Measurements from ENCODE around the gene SDK2.

The SDK2 gene

GRCh38 chr17:73521376-73521775, 122.9 kb downstream of the SDK2 start (continued):
- TF ChIP-seq, protein P1, sequence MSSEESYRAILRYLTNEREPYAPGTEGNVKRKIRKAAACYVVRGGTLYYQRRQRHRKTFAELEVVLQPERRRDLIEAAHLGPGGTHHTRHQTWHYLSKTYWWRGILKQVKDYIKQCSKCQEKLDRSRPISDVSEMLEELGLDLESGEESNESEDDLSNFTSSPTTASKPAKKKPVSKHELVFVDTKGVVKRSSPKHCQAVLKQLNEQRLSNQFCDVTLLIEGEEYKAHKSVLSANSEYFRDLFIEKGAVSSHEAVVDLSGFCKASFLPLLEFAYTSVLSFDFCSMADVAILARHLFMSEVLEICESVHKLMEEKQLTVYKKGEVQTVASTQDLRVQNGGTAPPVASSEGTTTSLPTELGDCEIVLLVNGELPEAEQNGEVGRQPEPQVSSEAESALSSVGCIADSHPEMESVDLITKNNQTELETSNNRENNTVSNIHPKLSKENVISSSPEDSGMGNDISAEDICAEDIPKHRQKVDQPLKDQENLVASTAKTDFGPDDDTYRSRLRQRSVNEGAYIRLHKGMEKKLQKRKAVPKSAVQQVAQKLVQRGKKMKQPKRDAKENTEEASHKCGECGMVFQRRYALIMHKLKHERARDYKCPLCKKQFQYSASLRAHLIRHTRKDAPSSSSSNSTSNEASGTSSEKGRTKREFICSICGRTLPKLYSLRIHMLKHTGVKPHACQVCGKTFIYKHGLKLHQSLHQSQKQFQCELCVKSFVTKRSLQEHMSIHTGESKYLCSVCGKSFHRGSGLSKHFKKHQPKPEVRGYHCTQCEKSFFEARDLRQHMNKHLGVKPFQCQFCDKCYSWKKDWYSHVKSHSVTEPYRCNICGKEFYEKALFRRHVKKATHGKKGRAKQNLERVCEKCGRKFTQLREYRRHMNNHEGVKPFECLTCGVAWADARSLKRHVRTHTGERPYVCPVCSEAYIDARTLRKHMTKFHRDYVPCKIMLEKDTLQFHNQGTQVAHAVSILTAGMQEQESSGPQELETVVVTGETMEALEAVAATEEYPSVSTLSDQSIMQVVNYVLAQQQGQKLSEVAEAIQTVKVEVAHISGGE (tag by site-specific recombination; conservative IDR thresholded peaks at IDR 0.05; ENCODE audit: low read depth) = no peak
- no peak for TF ChIP-seq ZNF530 (tag by site-specific recombination; IDR thresholded peaks at IDR 0.05; ENCODE audit: low read depth)
- no peak for TF ChIP-seq ZNF23 (tag by site-specific recombination; IDR thresholded peaks at IDR 0.05; ENCODE audit: borderline replicate concordance)
- no peak for TF ChIP-seq ZNF660 (tag by site-specific recombination; IDR thresholded peaks at IDR 0.05)
- TF ChIP-seq ZNF175 (tag by site-specific recombination; IDR thresholded peaks at IDR 0.05) = no peak

DNA sequence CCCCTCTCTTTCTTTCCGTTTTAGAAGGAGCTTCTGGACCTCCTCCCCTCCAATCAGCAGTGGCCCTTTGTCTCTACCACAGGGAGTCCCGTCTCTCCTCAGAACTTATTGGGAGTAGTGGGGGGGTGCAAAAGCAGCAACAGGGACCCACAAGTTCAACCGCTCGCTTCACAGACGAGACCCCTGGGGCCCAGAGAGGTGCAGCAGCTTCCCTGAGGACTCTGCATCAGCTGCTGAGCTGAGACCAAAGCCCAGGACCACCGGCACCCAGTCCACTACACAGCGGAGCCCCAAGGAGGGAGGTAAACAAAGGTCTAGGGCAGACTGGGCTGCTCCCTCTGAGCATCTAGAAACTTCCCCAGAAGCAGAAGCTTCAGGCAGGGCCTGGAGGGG, 123.9 kb downstream of the SDK2 start:
- H3K36me3 ChIP-seq (ENCODE audit: control insufficient read depth in 2 of 2, insufficient read depth in 1 of 2, low read length in 2 of 2) = no peaks in the 10 kb centered on the region
- CTCF ChIA-PET = no interaction called here
- TF ChIP-seq ZFP37 (tag by site-specific recombination; IDR thresholded peaks at IDR 0.05) (no peak), ZNF747 (tag by site-specific recombination; IDR thresholded peaks at IDR 0.05) (no peak), ZNF146 (tag by site-specific recombination; IDR thresholded peaks at IDR 0.05) (no peak), PRDM1 (tag by site-specific recombination; IDR thresholded peaks at IDR 0.05) (no peak)
- TF ChIP-seq, protein P2, sequence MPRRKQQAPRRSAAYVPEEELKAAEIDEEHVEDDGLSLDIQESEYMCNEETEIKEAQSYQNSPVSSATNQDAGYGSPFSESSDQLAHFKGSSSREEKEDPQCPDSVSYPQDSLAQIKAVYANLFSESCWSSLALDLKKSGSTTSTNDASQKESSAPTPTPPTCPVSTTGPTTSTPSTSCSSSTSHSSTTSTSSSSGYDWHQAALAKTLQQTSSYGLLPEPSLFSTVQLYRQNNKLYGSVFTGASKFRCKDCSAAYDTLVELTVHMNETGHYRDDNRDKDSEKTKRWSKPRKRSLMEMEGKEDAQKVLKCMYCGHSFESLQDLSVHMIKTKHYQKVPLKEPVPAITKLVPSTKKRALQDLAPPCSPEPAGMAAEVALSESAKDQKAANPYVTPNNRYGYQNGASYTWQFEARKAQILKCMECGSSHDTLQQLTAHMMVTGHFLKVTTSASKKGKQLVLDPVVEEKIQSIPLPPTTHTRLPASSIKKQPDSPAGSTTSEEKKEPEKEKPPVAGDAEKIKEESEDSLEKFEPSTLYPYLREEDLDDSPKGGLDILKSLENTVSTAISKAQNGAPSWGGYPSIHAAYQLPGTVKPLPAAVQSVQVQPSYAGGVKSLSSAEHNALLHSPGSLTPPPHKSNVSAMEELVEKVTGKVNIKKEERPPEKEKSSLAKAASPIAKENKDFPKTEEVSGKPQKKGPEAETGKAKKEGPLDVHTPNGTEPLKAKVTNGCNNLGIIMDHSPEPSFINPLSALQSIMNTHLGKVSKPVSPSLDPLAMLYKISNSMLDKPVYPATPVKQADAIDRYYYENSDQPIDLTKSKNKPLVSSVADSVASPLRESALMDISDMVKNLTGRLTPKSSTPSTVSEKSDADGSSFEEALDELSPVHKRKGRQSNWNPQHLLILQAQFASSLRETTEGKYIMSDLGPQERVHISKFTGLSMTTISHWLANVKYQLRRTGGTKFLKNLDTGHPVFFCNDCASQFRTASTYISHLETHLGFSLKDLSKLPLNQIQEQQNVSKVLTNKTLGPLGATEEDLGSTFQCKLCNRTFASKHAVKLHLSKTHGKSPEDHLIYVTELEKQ (tag by site-specific recombination; IDR thresholded peaks at IDR 0.05; ENCODE audit: borderline replicate concordance) = no peak
- no peak overlapping the region for H3K27ac ChIP-seq (ENCODE audit: extremely low read depth, low read depth, low read length)
- H3K4me3 ChIP-seq (ENCODE audit: low read depth, low read length) = no peak overlapping the region
- POLR2A ChIA-PET = interaction anchor here (0.7 kb wide), 1 partner anchor 27 kb away, joined by 4 read pairs; no protein-coding TSS in a partner anchor
- no peaks in the 10 kb centered on the region for H3K4me1 ChIP-seq (ENCODE audit: control insufficient read depth, insufficient read depth, low read length)
- H3K9me3 ChIP-seq (ENCODE audit: control insufficient read depth, insufficient read depth, low read depth, low read length) = no peaks in the 10 kb centered on the region

GRCh38 chr17:73519714-73520368, 124.4 kb downstream of the SDK2 start:
- TF ChIP-seq ZNF670 (tag by site-specific recombination; IDR thresholded peaks at IDR 0.05; ENCODE audit: low read depth) (no peak), ZNF132 (tag by site-specific recombination; IDR thresholded peaks at IDR 0.05; ENCODE audit: borderline replicate concordance) (no peak), ZNF24 (tag by site-specific recombination; IDR thresholded peaks at IDR 0.05) (no peak), ZFP41 (tag by site-specific recombination; IDR thresholded peaks at IDR 0.05; ENCODE audit: borderline replicate concordance) (no peak), GLIS1 (tag by site-specific recombination; IDR thresholded peaks at IDR 0.05) (no peak), ZNF571 (tag by site-specific recombination; IDR thresholded peaks at IDR 0.05) (no peak), IKZF3 (tag by site-specific recombination; IDR thresholded peaks at IDR 0.05) (no peak), WT1 (tag by site-specific recombination; IDR thresholded peaks at IDR 0.05) (no peak), ZBTB8A (tag by site-specific recombination; IDR thresholded peaks at IDR 0.05) (no peak), PRDM1 (tag by site-specific recombination; IDR thresholded peaks at IDR 0.05) (no peak)
- Histone ChIP-seq H3K36me3 (ENCODE audit: control insufficient read depth in 2 of 2, insufficient read depth in 1 of 2, low read length in 2 of 2) (no peaks in the 10 kb centered on the region), H3K27ac (ENCODE audit: extremely low read depth, low read depth, low read length) (no peak overlapping the region), H3K4me1 (ENCODE audit: control insufficient read depth, insufficient read depth, low read length) (no peaks in the 10 kb centered on the region), H3K9me3 (ENCODE audit: control insufficient read depth, insufficient read depth, low read depth, low read length) (no peaks in the 10 kb centered on the region), H3K4me3 (ENCODE audit: low read depth, low read length) (no peak overlapping the region)
- CTCF ChIA-PET = interaction anchor here (1.0 kb wide), 1 partner anchor 44 kb away, joined by 4 read pairs; no protein-coding TSS in a partner anchor
- POLR2A ChIA-PET = no interaction called here
